Right lung (tissue), 5 donors: ENCODE results near the gene CCDC28B. TPM values are rescaled to one million over a fixed set of nuclear protein-coding genes. Genes with fewer than 3 reads are reported as not detected.

Experiments used
- DNase-seq, 2 donors: peaks; one replicate each; pipeline ENCODE4 v3.0.0-alpha.2; 2013
- polyA plus RNA-seq, 5 donors: library from polyadenylated mRNA; unstranded; fragments of 120-200 nt; gene quantifications; one replicate each; pipeline versions ENCODE4 v1.2.1 to v1.2.3, GENCODE V29; 2013; ENCODE audit warnings: inconsistent platforms in 1 of 5, low replicate concordance in 1 of 5; ENCODE audit not compliant: insufficient read length in 5 of 5, insufficient read depth in 1 of 5

Gene CCDC28B
- polyA plus RNA-seq, 5 donors: 22.0 to 34.4 (median 25.1) TPM

- DNase-seq: no peak
These were observed 50.7 kb downstream of the CCDC28B start, which contains the start of gene LCK for GRCh38 chr1:32250893-32251716. Gene LCK, plus strand, starts transcription at chr1:32251265. Its CDS starts 23,065 bp downstream, at chr1:32274330.

Other genes with a start within 250 kb of the CCDC28B start
- gene KHDRBS1, start 186.7 kb upstream of the CCDC28B start, polyA plus RNA-seq: 100 to 1,000 TPM; 193 to 247 (median 218) TPM
- gene TMEM39B, start 127.7 kb upstream of the CCDC28B start, polyA plus RNA-seq: 10 to 100 TPM; 21.1 to 27.2 (median 24.6) TPM
- 10 to 100 TPM; 28.0 to 39.1 (median 35.5) TPM for gene KPNA6, start 92.5 kb upstream of the CCDC28B start, polyA plus RNA-seq
- gene TXLNA, start 20.9 kb upstream of the CCDC28B start, polyA plus RNA-seq: 10 to 100 TPM; 35.6 to 49.1 (median 42.6) TPM
- gene IQCC, start 5.1 kb downstream of the CCDC28B start, polyA plus RNA-seq: 1 to 10 TPM; 7.2 to 8.7 (median 7.8) TPM
- gene DCDC2B, start 8.5 kb downstream of the CCDC28B start, polyA plus RNA-seq: 1 to 10 TPM; 1.6 to 3.4 (median 2.7) TPM
- gene TMEM234, start 21.8 kb downstream of the CCDC28B start, polyA plus RNA-seq: 10 to 100 TPM; 19.2 to 24.1 (median 23.0) TPM
- gene EIF3I, start 21.8 kb downstream of the CCDC28B start, polyA plus RNA-seq: 100 to 1,000 TPM; 164 to 195 (median 171) TPM
- gene FAM167B, start 46.6 kb downstream of the CCDC28B start, polyA plus RNA-seq: 1 to 10 TPM; 4.1 to 7.2 (median 4.4) TPM
- gene LCK, start 50.7 kb downstream of the CCDC28B start, polyA plus RNA-seq: 1 to 10 TPM in 4 of 5 donors, under 1 TPM in 1; 0.68 to 2.0 (median 1.6) TPM
- 100 to 1,000 TPM; 154 to 182 (median 168) TPM for gene HDAC1, start 91.5 kb downstream of the CCDC28B start, polyA plus RNA-seq
- 100 to 1,000 TPM; 354 to 502 (median 411) TPM for gene MARCKSL1, start 135.6 kb downstream of the CCDC28B start, polyA plus RNA-seq
- gene FAM229A, start 161.9 kb downstream of the CCDC28B start, polyA plus RNA-seq: 10 to 100 TPM in 1 of 5 donors, 1 to 10 TPM in 4; 4.9 to 14.0 (median 7.2) TPM
- gene TSSK3, start 161.9 kb downstream of the CCDC28B start, polyA plus RNA-seq: 1 to 10 TPM; 3.7 to 6.4 (median 4.8) TPM
- gene BSDC1, start 193.8 kb downstream of the CCDC28B start, polyA plus RNA-seq: 10 to 100 TPM; 52.1 to 61.2 (median 57.2) TPM